ENCODE data around the gene TREH.
A peak's percentile ranks its signal among the peaks of the same experiment; 100 is the strongest.

Gene TREH

DNA sequence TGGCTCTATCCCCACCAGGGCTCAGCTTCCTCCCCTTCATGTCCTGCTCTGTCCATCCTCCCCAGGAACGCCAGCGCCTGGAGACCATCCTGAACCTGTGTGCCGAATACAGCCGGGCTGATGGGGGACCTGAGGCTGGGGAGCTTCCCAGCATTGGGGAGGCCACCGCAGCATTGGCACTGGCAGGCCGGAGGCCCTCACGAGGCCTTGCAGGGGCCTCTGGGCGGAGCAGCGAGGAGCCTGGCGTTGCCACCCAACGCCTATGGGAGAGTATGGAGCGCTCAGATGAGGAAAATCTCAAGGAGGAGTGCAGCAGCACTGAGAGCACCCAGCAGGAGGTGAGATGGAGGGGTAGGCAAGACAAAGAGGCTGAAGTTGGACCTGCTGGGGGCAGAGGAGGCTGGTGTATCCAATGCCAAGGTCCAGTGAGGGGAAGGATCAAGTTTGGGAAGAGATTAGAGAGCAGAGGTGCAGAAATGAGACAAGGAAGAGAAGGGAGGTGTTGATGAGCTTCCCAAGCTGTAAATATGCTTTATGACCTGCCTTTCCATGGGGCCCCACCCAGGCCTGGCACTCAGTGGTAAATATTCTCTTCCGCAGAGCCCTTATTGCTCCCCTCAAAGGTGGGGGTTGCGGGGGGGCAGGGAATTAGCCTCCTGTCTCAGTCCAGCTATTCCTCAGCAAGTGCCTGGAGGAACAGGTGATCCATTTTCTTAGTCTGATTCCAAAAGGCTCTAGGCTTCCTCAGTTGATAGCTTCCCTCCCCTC is 48.1 kb downstream of the TREH start:
- no peak for DNase-seq

DNA sequence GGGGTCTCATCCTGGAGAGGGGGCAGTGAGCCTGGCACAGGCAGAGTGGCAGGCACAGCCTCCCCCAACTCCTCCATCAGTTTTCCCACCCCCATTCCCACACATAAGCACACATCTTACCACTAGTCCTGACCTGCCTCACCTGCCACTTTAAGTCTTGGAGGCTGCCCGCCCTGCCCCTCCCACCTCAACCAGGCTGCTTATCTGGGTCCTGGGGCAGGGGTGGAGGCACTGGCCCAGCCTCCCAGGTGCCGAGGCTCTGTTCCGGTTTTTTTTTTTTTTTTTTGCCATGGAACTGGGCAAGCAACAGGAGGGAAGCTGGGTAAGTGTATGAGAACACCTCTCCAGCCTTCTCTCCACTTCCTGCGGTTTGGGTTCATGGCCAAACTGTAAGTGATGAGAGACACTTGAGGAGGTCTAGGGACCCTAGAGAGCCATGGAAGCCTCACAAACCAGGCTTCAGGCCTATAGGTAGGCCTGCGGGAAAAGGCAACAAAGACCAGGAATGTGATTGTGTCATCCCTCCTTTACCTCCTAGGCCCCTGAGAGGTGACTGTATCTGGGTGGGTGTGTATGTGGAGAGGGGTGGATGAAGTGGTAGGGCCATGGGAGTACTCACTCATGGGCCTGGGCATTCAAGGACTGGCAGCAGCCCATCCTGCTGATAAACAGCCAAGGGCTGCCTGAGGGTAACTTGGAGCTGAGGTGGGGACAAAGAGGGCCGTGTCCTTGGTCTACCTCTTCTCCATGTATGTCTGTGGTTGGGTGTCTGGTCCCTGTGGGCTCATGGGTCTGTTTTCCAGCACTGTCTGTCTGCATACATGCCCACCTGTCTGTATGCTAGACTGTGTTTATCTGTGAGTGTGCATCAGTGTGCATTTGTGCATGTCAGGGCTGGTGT is 49.4 kb downstream of the TREH start:
- DNase-seq, result no peak

DNA sequence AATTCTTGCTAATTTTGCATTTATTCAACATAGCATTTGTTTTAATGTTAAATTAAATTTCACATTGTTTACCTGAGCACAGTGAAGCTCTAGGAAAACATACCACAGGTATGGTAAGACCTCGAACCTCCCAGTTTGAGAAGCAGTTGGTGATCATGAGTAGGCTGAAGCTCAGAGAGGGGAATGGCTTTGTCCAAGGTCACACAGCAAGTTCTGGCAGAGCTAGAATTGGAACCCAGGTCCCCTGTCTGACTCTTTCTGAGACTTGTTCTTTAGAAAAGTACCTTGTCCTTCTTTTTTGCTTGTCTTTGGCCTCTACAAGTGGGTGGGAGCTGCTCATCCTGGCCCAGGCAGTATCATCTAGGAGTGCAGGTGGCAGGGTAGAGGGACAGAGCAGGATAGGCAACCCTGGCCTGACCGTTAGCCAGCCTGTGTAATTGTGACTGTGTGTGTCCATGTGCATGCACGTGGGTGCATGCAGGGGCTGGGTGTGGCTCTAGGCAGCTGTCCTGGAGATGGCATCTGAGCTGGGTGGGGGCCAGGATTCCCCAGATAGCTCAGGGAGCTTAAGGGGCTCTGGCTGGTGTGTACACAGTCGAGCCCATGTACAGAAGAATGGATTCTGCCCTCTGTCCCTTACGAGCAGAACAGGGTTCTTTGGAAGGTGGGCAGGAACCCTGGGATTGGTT is 50.4 kb downstream of the TREH start:
- no peak for DNase-seq

DNA sequence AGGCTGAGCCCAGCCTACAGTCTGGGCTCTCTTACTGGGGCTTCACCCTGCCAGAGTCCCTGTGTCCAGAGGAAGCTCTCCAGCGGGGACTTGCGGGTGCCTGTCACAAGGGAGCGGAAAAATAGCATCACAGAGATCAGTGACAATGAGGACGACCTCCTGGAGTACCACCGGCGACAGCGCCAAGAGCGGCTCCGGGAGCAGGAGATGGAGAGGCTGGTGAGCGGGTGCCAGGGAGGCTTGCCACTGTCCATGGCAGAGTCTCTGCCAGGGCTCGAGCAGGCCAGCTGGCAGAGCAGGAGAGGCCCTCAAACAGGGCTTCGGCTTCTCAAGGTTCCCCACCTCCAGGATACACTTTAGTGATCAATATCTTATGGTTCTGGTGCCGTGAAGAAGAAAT is 51.0 kb downstream of the TREH start:
- peak in 24 of 58 donors; percentile 13 to 74 (median 36) for DNase-seq

DNA sequence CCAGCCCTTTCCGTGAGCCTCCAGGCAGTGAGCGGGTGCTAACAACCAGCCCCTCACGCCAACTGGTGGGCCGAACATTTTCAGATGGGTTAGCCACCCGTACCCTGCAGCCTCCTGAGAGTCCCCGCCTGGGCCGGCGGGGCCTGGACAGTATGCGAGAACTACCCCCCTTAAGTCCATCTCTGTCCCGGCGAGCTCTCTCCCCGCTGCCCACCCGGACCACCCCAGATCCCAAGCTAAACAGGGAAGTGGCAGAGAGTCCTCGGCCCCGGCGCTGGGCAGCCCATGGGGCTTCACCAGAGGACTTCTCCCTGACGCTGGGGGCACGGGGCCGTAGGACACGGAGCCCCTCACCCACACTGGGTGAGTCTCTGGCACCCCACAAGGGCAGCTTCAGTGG is 51.4 kb downstream of the TREH start:
- no peak for DNase-seq

DNA sequence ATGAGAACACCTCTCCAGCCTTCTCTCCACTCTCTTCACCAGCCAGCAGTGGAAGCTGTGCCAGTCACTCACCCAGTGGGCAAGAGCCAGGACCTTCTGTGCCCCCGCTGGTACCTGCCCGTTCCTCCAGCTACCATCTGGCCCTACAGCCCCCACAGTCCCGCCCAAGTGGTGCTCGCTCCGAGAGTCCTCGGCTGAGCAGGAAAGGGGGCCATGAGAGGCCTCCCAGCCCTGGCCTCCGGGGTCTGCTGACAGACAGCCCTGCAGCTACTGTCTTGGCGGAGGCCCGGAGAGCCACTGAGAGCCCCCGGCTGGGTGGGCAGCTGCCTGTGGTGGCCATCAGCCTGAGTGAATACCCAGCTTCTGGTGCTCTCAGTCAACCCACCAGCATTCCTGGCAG is 51.9 kb downstream of the TREH start:
- DNase-seq, result no peak

- DNase-seq, result peak in 2 of 58 donors; percentile 25 to 37
These were observed 53.5 kb downstream of the TREH start for GRCh38 chr11:118625976-118626375.

DNA sequence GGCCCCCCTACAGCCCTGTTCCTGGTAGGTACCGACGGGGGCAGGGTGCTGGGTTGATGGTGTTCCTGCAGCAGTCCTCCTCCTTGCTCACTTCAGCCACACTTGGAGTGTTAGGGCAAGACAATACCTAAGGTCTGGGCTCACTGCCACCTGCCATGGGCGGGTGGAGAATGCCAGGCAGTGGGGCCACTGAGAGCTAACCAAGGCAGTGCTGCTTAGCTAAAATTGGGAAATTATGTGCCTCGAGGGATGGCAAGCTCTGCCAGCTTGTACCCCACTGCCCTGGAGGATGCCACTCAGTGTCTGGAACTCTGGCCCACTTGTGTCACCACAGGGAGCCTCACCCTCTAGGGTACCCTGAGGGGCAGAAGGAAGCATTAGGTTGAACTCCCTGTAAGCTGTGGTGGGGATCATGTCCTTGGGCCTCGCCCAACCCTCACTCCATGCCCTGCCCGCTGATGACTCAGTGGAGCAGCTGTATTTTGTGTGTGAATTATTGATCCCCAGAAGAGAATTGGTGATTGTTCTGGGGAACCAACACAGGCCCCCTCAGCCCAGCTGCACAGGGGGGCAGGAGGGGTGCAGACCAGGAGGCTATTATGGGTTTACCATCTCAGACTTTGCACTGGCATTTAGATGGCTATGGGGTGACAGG is 54.3 kb downstream of the TREH start:
- DNase-seq, result peak in 30 of 58 donors; percentile 21 to 79 (median 50)

DNA sequence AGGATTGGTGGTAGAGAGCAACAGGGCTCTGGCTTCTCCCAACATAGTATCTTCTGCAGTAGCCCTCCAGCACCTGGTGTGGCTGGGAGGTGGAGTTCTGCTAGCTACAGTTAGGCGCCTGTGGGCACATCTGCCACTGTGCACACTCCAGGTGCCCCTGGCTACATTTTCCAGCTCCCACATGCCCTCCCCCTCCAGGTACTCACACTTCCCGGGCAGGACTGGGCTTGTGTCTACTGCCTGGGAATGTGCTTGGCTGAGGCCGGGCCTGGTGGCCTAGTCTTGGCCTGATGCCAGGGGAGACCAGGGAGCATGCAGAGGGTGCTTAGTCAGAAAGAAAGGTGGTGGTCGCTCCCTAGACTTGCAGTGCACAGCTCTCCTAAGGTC is 56.2 kb downstream of the TREH start:
- peak in 1 of 58 donors; percentile 15 for DNase-seq

- peak in 34 of 58 donors; percentile 16 to 74 (median 38) for DNase-seq
These were observed 56.8 kb downstream of the TREH start for GRCh38 chr11:118622376-118623268.

DNA sequence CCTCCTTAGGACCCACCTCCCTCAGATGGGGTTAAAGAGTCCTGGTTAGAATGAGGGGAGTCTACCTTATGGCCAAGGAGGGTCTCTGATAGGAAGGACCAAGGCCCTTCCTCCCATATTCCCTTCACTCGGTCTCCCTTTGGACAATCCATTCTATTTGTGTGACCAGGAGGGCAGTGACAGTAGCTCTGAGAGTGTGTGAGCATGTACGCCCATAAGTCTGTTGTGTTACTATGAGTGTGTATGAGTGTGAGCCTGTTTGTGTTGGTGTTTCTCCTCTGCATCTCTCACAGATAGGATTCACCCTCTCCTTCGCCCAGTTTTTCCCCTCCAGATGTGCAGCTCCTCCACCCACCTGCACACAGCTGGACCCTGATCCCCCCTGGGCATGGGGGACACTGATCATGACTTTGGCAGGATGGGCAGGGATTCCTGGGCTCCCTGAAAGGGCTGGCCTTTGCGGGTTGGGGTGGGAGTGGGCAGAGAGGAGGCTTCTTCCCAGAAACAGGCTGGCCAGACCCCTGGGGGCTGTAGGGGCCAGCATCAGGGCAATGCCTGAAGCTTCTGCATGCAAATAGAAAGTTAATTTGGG is 57.6 kb downstream of the TREH start:
- DNase-seq, result no peak

GRCh38 chr11:118621071-118621783 is 58.2 kb downstream of the TREH start:
- DNase-seq, result peak in 55 of 58 donors; percentile 33 to 93 (median 83)

- no peak for DNase-seq
These were observed 58.9 kb downstream of the TREH start for GRCh38 chr11:118620529-118621070.

- DNase-seq, result peak in 29 of 58 donors; percentile 24 to 71 (median 44)
These were observed 59.8 kb downstream of the TREH start for GRCh38 chr11:118619444-118620197.

DNA sequence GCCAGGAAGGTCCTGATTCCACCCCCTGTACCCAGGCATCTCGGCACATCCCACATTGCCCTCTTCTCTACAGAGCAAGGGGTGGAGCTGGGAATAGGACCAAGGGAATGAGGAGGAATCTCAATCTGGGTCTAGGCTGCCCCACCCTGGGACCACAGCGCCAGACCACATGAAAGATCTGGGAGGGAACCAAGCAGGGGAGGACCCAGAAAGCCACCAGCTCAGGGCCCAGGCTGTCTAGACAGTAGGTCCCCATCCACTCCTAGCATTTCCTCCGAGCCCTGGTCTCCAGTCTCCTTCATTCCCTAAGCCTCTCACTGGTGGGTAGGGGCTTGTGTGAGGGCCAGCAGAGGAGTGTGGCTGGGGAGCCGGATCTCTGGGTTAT is 60.5 kb downstream of the TREH start:
- DNase-seq, result peak in 4 of 58 donors; percentile 29 to 62 (median 49)

DNA sequence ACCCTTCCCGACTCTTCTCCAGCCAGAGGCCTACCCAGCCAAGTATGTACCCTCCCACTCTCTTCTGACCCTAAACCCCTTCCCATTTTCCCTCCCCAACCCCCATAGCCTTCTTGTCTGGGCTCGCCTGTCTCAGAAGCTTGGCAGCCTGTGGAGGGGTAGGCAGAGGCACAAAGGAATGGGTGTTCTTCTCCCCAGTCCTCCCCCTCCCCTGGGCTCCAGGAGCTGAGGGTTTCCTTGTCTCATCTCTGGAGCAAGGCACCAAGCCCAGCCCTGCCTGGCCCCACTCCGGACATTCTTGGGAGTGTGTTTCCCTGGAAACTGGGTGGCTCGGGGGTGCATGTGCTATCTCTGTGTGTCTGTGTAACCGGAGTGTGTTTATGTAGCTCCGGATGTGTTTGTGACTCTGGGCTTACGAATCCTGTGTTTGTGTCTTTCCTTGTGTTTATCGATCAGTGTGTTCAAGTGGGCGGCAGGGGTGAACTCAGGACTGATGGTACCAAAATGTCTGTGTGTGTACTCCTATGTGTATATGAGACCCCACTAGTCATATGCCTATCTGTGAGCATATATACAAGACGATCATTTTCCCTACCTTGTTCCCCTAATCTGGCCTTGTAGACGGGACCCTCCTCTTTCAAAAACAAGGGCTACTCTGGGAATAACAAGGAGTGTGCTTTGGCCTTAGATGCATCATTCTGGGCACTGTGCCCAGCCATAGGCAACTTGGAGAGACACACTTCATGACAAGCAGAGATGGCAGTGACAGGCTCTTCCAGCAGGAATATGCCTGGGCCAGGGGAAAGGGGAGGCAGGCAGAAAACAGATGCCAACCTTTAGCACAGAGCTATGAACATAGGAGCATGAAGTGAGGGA is 61.1 kb downstream of the TREH start:
- peak in 54 of 58 donors; percentile 27 to 88 (median 72) for DNase-seq

DNA sequence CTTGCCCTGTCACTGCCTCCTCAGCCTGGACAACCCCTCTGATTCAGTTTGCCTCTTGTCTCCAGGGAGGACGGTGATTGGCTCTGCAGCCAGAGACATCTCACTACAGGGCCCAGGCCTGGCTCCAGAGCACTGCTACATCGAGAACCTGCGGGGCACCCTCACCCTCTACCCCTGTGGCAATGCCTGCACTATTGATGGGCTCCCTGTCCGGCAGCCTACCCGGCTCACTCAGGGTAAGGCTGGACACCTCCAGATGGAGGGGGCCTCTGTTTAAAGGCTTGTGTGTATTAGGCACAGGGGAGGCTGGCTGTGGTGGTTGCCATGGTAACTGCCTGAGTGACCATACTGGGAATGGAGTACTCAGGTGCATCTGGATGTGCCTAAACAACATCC is 63.5 kb downstream of the TREH start:
- no peak for DNase-seq
